Natural killer cell (primary cell): Measurements from ENCODE around the gene EFCAB9. TPM values are rescaled to one million over a fixed set of nuclear protein-coding genes. Genes with fewer than 3 reads are reported as not detected.

ENCODE experiments used
- ATAC-seq, 3 donors: fragments of 150-1000 bp in 2 of 3; fragments of 200-7000 bp in 1 of 3; cut with Tn5 transposase; 1 replicate in 1 of 3; 2 replicates in 2 of 3; pipeline ENCODE4 v1.10.0; 2021; ENCODE audit warnings: mild to moderate bottlenecking in 2 of 3, moderate library complexity in 2 of 3
- DNase-seq, 2 donors: peaks; one replicate each; pipeline versions ENCODE4 v3.0.0 to v3.0.0-alpha.2; 2013 to 2021; ENCODE audit warnings: mixed read lengths in 1 of 2
- H3K27ac ChIP-seq: one replicate; pipeline ENCODE4 v1.5.1; 2013; ENCODE audit warnings: mild to moderate bottlenecking, low read length
- H3K27me3 ChIP-seq: one replicate; pipeline ENCODE4 v1.6.1; 2013; ENCODE audit warnings: low read length; ENCODE audit not compliant: control insufficient read depth, insufficient read depth
- H3K36me3 ChIP-seq: one replicate; pipeline ENCODE4 v1.6.1; 2013; ENCODE audit warnings: low read length; ENCODE audit not compliant: control insufficient read depth, insufficient read depth
- H3K4me1 ChIP-seq: one replicate; pipeline ENCODE4 v1.6.1; 2013; ENCODE audit warnings: low read length; ENCODE audit not compliant: control insufficient read depth, insufficient read depth
- H3K4me3 ChIP-seq: one replicate; pipeline ENCODE4 v1.5.1; 2013; ENCODE audit warnings: low read length
- H3K9me3 ChIP-seq: one replicate; pipeline ENCODE4 v1.6.1; 2013; ENCODE audit warnings: low read length; ENCODE audit not compliant: control insufficient read depth, insufficient read depth
- H3K27ac Mint-ChIP-seq, 2 donors: one replicate each; pipeline ENCODE4 v1.8.0; 2022; ENCODE audit warnings: mild to moderate bottlenecking in 2 of 2, mixed read lengths in 2 of 2, moderate library complexity in 1 of 2
- H3K27me3 Mint-ChIP-seq, 2 donors: one replicate each; pipeline ENCODE4 v1.8.0; 2022; ENCODE audit warnings: low read depth in 2 of 2, mixed read lengths in 2 of 2
- H3K36me3 Mint-ChIP-seq: one replicate; pipeline ENCODE4 v1.8.0; 2022; ENCODE audit warnings: mixed read lengths
- H3K4me1 Mint-ChIP-seq, 2 donors: one replicate each; pipeline ENCODE4 v1.8.0; 2022; ENCODE audit warnings: mixed read lengths in 2 of 2
- H3K4me3 Mint-ChIP-seq: one replicate; pipeline ENCODE4 v1.8.0; 2022; ENCODE audit warnings: mild to moderate bottlenecking, moderate library complexity, mixed read lengths
- H3K9me3 Mint-ChIP-seq, 2 donors: one replicate each; pipeline ENCODE4 v1.8.0; 2022; ENCODE audit warnings: mixed read lengths in 2 of 2
- CTCF ChIP-seq: fragments of 200-600 bp; IDR thresholded peaks from one replicate; pipeline ENCODE4 v1.8.0; 2022; ENCODE audit warnings: antibody characterized with exemption
- WGBS: methylation state at CpG from one replicate; pipeline ENCODE4 v1.1.7; 2013; ENCODE audit warnings: missing lambda C conversion rate; ENCODE audit not compliant: insufficient coverage; 5-methylcytosine and 5-hydroxymethylcytosine counted together
- intact Hi-C: fragments of 100-400 bp; cut with micrococcal nuclease; formaldehyde crosslinking; loops from one replicate; pipeline ENCODE4 v1.14.2; 2022
- total RNA-seq, 4 donors: library from RNA; stranded (reverse); fragments of 120-200 nt in 1 of 4; gene quantifications; one replicate each; pipeline versions ENCODE4 v1.2.3 to v1.2.4, GENCODE V29; 2013 to 2022

EFCAB9 gene
- total RNA-seq, 3 donors from 2014 or later (not counting 1 experiment from before 2014, with no cell fraction given) = not detected

- ATAC-seq = no peak
- H3K9me3 Mint-ChIP-seq = no peaks in the 10 kb centered on the region
- no peak overlapping the region for H3K27ac ChIP-seq
- DNase-seq = no peak
- H3K4me1 ChIP-seq = no peaks in the 10 kb centered on the region
- TF ChIP-seq CTCF = no peak
- WGBS = no CpG with 5 or more reads among the region's 1 CpG
- H3K36me3 ChIP-seq = peaks cover 3% of the 10 kb centered on the region
- intact Hi-C loops = no loop called here
- H3K36me3 Mint-ChIP-seq = no peaks in the 10 kb centered on the region
- no peak overlapping the region for H3K4me3 ChIP-seq
- no peaks in the 10 kb centered on the region for H3K27me3 ChIP-seq
- H3K4me3 Mint-ChIP-seq = no peak overlapping the region
- peaks cover 1 to 5% of the 10 kb centered on the region in 2 donors for H3K4me1 Mint-ChIP-seq
- no peaks in the 10 kb centered on the region for H3K9me3 ChIP-seq
- H3K27me3 Mint-ChIP-seq = no peaks in the 10 kb centered on the region
- H3K27ac Mint-ChIP-seq = no peak overlapping the region
These were observed 35.9 kb downstream of the EFCAB9 start for GRCh38 chr5:172229904-172230303.

- H3K27me3 Mint-ChIP-seq = no peaks in the 10 kb centered on the region
These were observed 40.1 kb downstream of the EFCAB9 start for GRCh38 chr5:172234031-172234430.

GRCh38 chr5:172235132-172235780, 41.3 kb downstream of the EFCAB9 start:
- TF ChIP-seq CTCF = no peak
- H3K27ac ChIP-seq = no peak overlapping the region
- no peaks in the 10 kb centered on the region for H3K27me3 Mint-ChIP-seq
- 53% methylated on average over 3 of the region's 4 CpGs for WGBS
- no peaks in the 10 kb centered on the region for H3K36me3 Mint-ChIP-seq
- no peak overlapping the region for H3K4me3 Mint-ChIP-seq
- peaks cover 7 to 18% of the 10 kb centered on the region in 2 donors for H3K4me1 Mint-ChIP-seq
- H3K9me3 Mint-ChIP-seq = no peaks in the 10 kb centered on the region
- no peaks in the 10 kb centered on the region for H3K27me3 ChIP-seq
- H3K36me3 ChIP-seq = no peaks in the 10 kb centered on the region
- no peak overlapping the region for H3K27ac Mint-ChIP-seq
- no peak overlapping the region for H3K4me3 ChIP-seq
- H3K4me1 ChIP-seq = no peaks in the 10 kb centered on the region
- H3K9me3 ChIP-seq = no peaks in the 10 kb centered on the region
- no peak for DNase-seq
- ATAC-seq = no peak
- intact Hi-C loops = no loop called here

More at GRCh38 chr5:172234031-172234430, 40.1 kb downstream of the EFCAB9 start:
- Mint-ChIP-seq H3K4me1 (peaks cover 7 to 13% of the 10 kb centered on the region in 2 donors), H3K36me3 (no peaks in the 10 kb centered on the region), H3K27ac (no peak overlapping the region), H3K9me3 (no peaks in the 10 kb centered on the region), H3K4me3 (no peak overlapping the region)
- H3K36me3 ChIP-seq = no peaks in the 10 kb centered on the region
- no peak for DNase-seq
- H3K9me3 ChIP-seq = no peaks in the 10 kb centered on the region
- ATAC-seq = no peak
- intact Hi-C loops = no loop called here
- no peak overlapping the region for H3K27ac ChIP-seq
- H3K27me3 ChIP-seq = no peaks in the 10 kb centered on the region
- no peak overlapping the region for H3K4me3 ChIP-seq
- H3K4me1 ChIP-seq = no peaks in the 10 kb centered on the region
- 89% methylated on average over 4 of the region's 4 CpGs for WGBS
- TF ChIP-seq CTCF = no peak
